ENCODE results near the gene TOX2. TPM values are rescaled to one million over a fixed set of nuclear protein-coding genes. Genes with fewer than 3 reads are reported as not detected.
A peak's percentile ranks its signal among the peaks of the same experiment; 100 is the strongest.

The TOX2 gene
- total and polyA plus RNA-seq, 2 donors from 2014 or later = 4.7 to 5.9 TPM

DNA sequence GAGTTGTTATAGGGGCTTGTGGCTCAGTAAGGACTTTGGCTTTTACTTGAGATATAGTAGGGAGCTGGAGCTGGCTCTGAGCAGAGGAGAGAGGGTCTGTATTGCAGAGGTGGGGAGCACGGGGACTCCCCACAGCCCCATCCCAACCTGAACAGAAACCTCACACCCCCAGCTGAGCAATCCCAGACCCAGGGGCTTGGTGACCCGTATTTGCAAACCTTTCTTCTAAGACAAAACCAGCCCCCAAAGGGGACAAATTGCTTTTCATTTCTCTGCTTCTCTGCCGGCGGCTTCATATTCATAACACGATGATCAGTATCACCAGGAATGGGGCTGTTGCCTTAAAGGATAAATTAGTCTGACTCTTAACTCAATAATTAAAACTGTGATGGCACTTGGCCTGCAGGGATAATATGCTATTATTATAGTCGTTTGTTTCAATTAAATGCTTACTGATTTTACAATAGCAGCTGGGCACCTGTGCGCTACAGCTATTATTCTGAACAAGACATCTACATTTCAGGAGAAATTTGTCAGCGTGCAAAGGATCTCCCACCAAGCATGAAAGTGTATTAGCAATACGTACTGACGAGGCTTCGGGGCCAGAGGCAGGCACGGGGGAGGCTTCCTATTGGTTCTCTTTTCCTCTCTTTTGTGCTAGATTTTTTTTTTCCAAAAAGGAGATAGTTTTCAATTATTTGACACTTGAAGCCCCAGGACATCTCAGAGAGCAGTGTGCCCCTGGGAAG lies 118.1 kb downstream of the TOX2 start:
- FAIRE-seq = no peak
- no peaks in the 10 kb centered on the region for H3K9me3 ChIP-seq (ENCODE audit: control insufficient read depth in 2 of 3, insufficient read depth in 1 of 3, low read length in 3 of 3)
- no peak overlapping the region for H3K9ac ChIP-seq (ENCODE audit: low read length in 3 of 3)
- no peaks in the 10 kb centered on the region for H3K27me3 ChIP-seq (ENCODE audit: control insufficient read depth, insufficient read depth, low read length)
- no peak overlapping the region for H3K4me3 ChIP-seq (ENCODE audit: low read length in 3 of 3)
- DNase-seq = no peak
- H3K27ac ChIP-seq (ENCODE audit: low read depth in 2 of 2, low read length in 2 of 2) = no peak overlapping the region
- TF ChIP-seq, protein P1, sequence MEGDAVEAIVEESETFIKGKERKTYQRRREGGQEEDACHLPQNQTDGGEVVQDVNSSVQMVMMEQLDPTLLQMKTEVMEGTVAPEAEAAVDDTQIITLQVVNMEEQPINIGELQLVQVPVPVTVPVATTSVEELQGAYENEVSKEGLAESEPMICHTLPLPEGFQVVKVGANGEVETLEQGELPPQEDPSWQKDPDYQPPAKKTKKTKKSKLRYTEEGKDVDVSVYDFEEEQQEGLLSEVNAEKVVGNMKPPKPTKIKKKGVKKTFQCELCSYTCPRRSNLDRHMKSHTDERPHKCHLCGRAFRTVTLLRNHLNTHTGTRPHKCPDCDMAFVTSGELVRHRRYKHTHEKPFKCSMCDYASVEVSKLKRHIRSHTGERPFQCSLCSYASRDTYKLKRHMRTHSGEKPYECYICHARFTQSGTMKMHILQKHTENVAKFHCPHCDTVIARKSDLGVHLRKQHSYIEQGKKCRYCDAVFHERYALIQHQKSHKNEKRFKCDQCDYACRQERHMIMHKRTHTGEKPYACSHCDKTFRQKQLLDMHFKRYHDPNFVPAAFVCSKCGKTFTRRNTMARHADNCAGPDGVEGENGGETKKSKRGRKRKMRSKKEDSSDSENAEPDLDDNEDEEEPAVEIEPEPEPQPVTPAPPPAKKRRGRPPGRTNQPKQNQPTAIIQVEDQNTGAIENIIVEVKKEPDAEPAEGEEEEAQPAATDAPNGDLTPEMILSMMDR (IDR thresholded peaks at IDR 0.05; ENCODE audit: borderline replicate concordance, extremely low read depth, insufficient read depth) = no peak
- intact Hi-C loops (cut with DNase I) = no loop called here
- H3K36me3 ChIP-seq (ENCODE audit: control insufficient read depth in 2 of 3, insufficient read depth in 3 of 3, low read length in 3 of 3) = no peaks in the 10 kb centered on the region
- H3K4me1 ChIP-seq (ENCODE audit: control insufficient read depth in 2 of 3, insufficient read depth in 2 of 3, low read depth in 1 of 3, low read length in 3 of 3) = no peaks in the 10 kb centered on the region

DNA sequence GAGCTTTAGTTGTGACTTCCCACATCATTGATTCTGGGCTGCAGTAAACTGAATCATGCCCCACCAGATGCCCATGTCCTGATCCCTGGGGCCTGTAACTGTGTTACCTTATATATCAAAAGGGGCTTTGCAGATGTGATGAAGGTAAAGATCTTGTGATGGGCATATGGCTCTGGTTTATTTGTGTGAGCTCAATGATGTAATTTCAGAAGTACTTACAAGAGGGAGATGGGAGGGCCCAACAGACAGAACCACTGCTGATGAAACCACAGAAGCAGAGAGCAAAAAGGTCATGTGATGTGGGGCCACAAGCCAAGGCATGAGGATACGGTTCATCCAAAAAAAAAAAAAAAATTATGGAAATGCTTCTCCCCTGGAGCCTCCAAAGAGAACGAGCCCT lies 118.7 kb downstream of the TOX2 start:
- Histone ChIP-seq H3K27me3 (ENCODE audit: control insufficient read depth, insufficient read depth, low read length) (no peaks in the 10 kb centered on the region), H3K9ac (ENCODE audit: low read length in 3 of 3) (no peak overlapping the region), H3K9me3 (ENCODE audit: control insufficient read depth in 2 of 3, insufficient read depth in 1 of 3, low read length in 3 of 3) (no peaks in the 10 kb centered on the region), H3K4me3 (ENCODE audit: low read length in 3 of 3) (no peak overlapping the region), H3K4me1 (ENCODE audit: control insufficient read depth in 2 of 3, insufficient read depth in 2 of 3, low read depth in 1 of 3, low read length in 3 of 3) (no peaks in the 10 kb centered on the region), H3K27ac (ENCODE audit: low read depth in 2 of 2, low read length in 2 of 2) (no peak overlapping the region), H3K36me3 (ENCODE audit: control insufficient read depth in 2 of 3, insufficient read depth in 3 of 3, low read length in 3 of 3) (no peaks in the 10 kb centered on the region)
- intact Hi-C loops (cut with DNase I) = no loop called here
- TF ChIP-seq, protein P1 (IDR thresholded peaks at IDR 0.05; ENCODE audit: borderline replicate concordance, extremely low read depth, insufficient read depth) = no peak
- DNase-seq (no peak), FAIRE-seq (no peak)

DNA sequence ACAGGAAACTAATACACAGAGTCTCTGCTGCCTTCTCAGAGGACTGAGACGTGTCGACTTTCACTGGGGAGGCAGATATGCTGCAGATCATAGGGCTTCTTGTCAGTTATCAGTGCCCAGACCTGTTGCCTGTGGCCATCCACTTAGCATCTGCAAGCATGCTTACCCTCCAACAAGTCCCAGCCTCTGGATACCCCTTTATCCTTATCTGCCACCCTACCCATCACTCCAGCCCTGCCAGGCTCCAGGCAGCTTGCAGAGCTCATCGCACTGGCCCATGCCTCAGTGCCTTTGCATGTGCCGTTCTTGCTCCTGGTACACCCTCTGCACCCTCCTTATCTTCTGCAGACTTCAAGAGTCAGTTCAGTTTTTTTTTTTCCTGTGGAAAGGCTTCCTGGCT lies 119.2 kb downstream of the TOX2 start:
- Histone ChIP-seq H3K4me1 (ENCODE audit: control insufficient read depth in 2 of 3, insufficient read depth in 2 of 3, low read depth in 1 of 3, low read length in 3 of 3) (no peaks in the 10 kb centered on the region), H3K27me3 (ENCODE audit: control insufficient read depth, insufficient read depth, low read length) (no peaks in the 10 kb centered on the region), H3K27ac (ENCODE audit: low read depth in 2 of 2, low read length in 2 of 2) (no peak overlapping the region), H3K36me3 (ENCODE audit: control insufficient read depth in 2 of 3, insufficient read depth in 3 of 3, low read length in 3 of 3) (no peaks in the 10 kb centered on the region), H3K9ac (ENCODE audit: low read length in 3 of 3) (no peak overlapping the region), H3K4me3 (ENCODE audit: low read length in 3 of 3) (no peak overlapping the region), H3K9me3 (ENCODE audit: control insufficient read depth in 2 of 3, insufficient read depth in 1 of 3, low read length in 3 of 3) (no peaks in the 10 kb centered on the region)
- intact Hi-C loops (cut with DNase I) = no loop called here
- DNase-seq (peak in 1 of 5 donors; percentile 10), FAIRE-seq (no peak)
- TF ChIP-seq, protein P1 (IDR thresholded peaks at IDR 0.05; ENCODE audit: borderline replicate concordance, extremely low read depth, insufficient read depth) = no peak
